Measurements from ENCODE around the gene POFUT2.

The POFUT2 gene

DNA sequence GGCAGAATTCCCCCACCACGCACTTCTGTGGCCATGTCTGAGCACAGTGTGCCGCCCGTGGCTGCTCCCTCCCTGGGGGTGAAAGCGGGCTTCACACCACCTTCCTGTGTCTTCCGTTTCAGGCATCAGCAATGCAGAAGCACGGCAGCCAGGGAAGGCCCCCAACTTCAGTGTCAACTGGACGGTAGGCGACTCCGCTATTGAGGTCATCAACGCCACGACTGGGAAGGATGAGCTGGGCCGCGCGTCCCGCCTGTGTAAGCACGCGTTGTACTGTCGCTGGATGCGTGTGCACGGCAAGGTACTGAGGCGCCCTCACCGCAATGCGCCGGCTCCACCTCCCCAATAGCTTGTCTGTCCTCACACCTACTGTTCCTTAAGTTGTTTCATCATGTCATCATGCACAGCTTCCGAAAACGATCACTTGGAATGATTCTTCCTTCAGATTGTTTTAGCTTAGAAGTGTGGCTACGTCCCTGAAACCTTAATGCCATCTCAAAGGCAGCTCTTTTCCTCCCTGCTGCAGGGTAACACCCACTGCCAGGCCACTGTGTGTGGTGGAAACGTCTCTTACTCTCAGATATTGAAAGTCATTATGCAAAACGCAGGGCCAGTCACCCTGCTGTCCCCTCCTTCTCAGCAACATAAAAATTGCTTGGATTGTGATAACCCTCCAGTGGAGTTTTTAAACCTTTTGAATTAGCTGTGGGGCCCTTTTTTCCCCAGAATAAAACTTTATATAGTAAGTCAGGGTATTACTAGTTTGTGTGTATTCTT, 66.8 kb downstream of the POFUT2 start:
- DNase-seq: no peak

DNA sequence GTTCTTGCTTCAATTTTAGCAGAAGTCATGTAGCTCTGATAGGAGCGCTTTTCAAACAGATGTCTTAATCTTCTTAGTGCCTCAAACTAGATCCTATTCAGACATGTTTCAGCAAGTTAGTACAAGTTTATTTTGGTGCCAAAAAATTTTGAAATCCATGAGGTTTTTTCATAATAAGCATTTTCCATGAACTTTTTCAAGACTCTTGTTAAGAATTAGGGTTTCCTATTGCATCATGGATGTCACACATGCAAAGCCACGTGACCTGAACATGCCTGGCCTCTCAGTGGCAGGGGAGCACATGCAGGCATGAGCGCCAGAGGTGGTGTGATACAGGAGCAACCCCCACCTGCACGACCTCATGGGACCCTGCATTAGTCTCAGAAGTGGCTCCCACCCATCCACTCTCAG, 67.6 kb downstream of the POFUT2 start:
- no peak for DNase-seq

GRCh38 chr21:45219517-45219916, 68.2 kb downstream of the POFUT2 start:
- no peak for DNase-seq

- DNase-seq: no peak
These were observed 70.7 kb downstream of the POFUT2 start for GRCh38 chr21:45217010-45217409.

DNA sequence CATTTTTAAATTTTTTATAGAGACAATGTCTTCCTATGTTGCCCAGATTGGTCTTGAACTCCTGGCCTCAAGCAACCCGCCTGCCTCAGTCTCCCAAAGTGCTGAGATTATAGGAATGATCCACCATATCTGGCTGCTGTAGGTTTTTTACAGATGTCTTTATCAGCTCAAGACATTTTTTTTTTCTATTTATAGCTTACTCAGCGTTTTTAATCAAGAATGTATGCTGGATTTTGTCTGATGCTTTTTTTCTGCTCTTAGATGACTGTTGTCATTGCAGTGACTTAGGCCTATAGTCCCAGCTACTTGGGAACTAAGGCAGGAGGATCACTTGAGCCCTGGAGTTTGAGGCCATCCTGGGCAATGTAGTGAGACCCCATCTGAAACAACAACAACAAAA, 72.5 kb downstream of the POFUT2 start:
- DNase-seq: no peak
